ENCODE measurements around the gene PTPRN2. TPM values are rescaled to one million over a fixed set of nuclear protein-coding genes. Genes with fewer than 3 reads are reported as not detected.

The PTPRN2 gene
- total RNA-seq, 5 donors from 2014 or later (not counting 1 experiment from before 2014, with no cell fraction given) = 0.60 to 1.7 (median 0.82) TPM

DNA sequence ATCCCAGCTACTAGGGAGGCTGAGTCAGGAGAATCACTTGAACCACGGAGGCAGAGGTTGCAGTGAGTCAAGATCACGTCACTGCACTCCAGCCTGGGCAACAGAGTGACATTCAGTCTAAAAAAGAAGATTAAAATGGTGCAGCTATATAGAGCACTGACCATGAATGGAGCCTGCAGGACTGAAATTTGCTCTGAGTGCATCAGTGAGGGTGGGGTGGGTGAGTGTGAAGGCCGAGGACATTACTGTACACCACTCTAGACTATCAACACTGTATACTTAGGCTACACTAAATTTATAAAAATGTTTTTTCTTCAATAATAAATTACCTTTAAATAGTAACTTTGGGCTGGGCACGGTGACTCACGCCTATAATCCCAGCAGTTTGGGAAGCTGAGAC is 294.7 kb downstream of the PTPRN2 start:
- ATAC-seq (replicated peaks in 1 of 4) (no peak), DNase-seq (no peak)
- peaks cover 3% of the 10 kb centered on the region for H3K9me3 ChIP-seq
- ChIA-PET POLR2A (no interaction called here), CTCF (no interaction called here)
- 29% methylated on average over 2 of the region's 5 CpGs for WGBS (ENCODE audit: insufficient coverage)
- Mint-ChIP-seq H3K4me3 (no peak overlapping the region), H3K9me3 (peaks cover 15 to 22% (median 22%) of the 10 kb centered on the region in 3 donors), H3K36me3 (no peaks in the 10 kb centered on the region), H3K27me3 (peaks cover 2 to 3% of the 10 kb centered on the region in 2 donors), H3K4me1 (no peaks in the 10 kb centered on the region), H3K27ac (no peak overlapping the region)
- H3K4me1 ChIP-seq (ENCODE audit: control insufficient read depth in 1 of 2, extremely low read depth in 1 of 2, insufficient read depth in 2 of 2, low read length in 2 of 2) = no peaks in the 10 kb centered on the region
- no peak overlapping the region for H3K27ac ChIP-seq (ENCODE audit: low read length)
- peaks cover 0 to 8% of the 10 kb centered on the region in 2 experiments for H3K27me3 ChIP-seq (replicated peaks in 1 of 2; ENCODE audit: control insufficient read depth in 2 of 2, extremely low read depth in 1 of 2, insufficient read depth in 2 of 2, low read length in 1 of 2)
- H3K4me3 ChIP-seq (ENCODE audit: control insufficient read depth in 1 of 2, extremely low read depth in 1 of 2, low read length in 1 of 2) = no peak overlapping the region
- no peaks in the 10 kb centered on the region for H3K36me3 ChIP-seq (ENCODE audit: control insufficient read depth in 2 of 2, extremely low read depth in 1 of 2, insufficient read depth in 1 of 2, low read length in 1 of 2)

DNA sequence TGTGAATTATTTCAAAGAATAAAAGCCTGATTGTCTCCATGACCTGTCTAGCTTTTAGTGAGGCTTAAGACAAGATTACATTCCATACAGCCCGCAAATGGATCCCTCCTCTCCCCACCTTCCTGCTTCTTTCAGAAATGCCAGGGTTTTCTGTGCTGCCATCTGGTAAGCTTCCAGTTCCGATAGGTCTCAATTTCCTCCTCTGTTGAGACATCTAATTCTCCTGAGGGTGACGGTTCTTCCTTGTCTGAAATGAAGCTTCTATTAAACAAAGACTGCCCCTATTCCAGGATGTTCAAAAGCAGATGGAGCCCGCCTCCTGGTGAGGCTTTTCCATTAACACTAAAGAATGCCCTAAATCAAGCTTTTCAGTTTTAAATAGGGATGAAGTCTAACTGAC is 295.6 kb downstream of the PTPRN2 start:
- Mint-ChIP-seq H3K27ac (no peak overlapping the region), H3K27me3 (peaks cover 2 to 3% of the 10 kb centered on the region in 2 donors), H3K9me3 (peaks cover 18 to 31% (median 22%) of the 10 kb centered on the region in 3 donors), H3K4me1 (no peaks in the 10 kb centered on the region), H3K36me3 (no peaks in the 10 kb centered on the region), H3K4me3 (no peak overlapping the region)
- DNase-seq (no peak), ATAC-seq (replicated peaks in 1 of 4) (no peak)
- 80% methylated on average over 1 of the region's 4 CpGs for WGBS (ENCODE audit: insufficient coverage)
- Histone ChIP-seq H3K27me3 (replicated peaks in 1 of 2; ENCODE audit: control insufficient read depth in 2 of 2, extremely low read depth in 1 of 2, insufficient read depth in 2 of 2, low read length in 1 of 2) (peaks cover 0 to 8% of the 10 kb centered on the region in 2 experiments), H3K9me3 (peaks cover 5% of the 10 kb centered on the region), H3K4me3 (ENCODE audit: control insufficient read depth in 1 of 2, extremely low read depth in 1 of 2, low read length in 1 of 2) (no peak overlapping the region), H3K27ac (ENCODE audit: low read length) (no peak overlapping the region), H3K4me1 (ENCODE audit: control insufficient read depth in 1 of 2, extremely low read depth in 1 of 2, insufficient read depth in 2 of 2, low read length in 2 of 2) (no peaks in the 10 kb centered on the region), H3K36me3 (ENCODE audit: control insufficient read depth in 2 of 2, extremely low read depth in 1 of 2, insufficient read depth in 1 of 2, low read length in 1 of 2) (no peaks in the 10 kb centered on the region)
- CTCF ChIA-PET = no interaction called here
- POLR2A ChIA-PET = no interaction called here

DNA sequence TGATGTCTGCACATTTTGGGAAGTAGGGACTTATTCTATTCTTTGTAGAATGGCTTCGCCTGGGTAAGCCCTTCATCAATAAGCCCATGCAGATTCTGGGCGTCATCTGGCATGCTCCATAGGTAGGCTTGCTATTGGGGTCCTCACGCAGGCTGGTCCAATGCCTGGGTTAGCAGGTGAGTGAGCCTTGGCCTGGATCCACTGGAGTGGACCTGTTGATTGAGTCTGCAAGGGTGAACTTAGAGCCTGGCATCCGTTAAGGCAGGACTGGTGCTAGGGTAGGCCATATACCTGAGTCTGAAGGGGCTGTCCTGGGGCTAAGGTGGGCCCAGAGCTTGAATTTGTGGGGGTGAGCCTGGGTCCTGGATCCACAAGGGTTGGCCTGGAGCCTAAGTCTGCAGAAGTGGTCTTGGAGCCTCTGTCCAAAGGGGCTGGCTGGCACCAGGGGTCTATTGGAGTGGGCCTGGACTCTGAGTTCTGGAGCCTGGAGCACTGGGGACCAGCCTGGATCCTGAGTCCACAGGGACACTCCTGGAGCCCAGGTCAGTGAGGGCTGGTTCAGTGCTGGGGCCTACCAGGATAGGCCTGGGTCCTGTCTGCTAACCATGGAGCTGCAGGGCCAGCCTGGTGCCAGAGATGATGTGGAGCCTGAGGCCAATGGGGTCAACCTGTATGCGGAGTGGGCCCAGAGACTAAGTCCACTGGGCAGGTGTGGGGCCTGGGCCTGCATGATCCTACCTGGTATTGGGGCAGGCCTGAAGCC is 297.7 kb downstream of the PTPRN2 start:
- ChIA-PET CTCF (no interaction called here), POLR2A (no interaction called here)
- H3K27me3 ChIP-seq (replicated peaks in 1 of 2; ENCODE audit: control insufficient read depth in 2 of 2, extremely low read depth in 1 of 2, insufficient read depth in 2 of 2, low read length in 1 of 2) = peaks cover 0 to 8% of the 10 kb centered on the region in 2 experiments
- H3K9me3 ChIP-seq = peaks cover 5% of the 10 kb centered on the region
- no peak overlapping the region for H3K4me3 ChIP-seq (ENCODE audit: control insufficient read depth in 1 of 2, extremely low read depth in 1 of 2, low read length in 1 of 2)
- WGBS (ENCODE audit: insufficient coverage) = 83% methylated on average over 5 of the region's 5 CpGs
- ATAC-seq (replicated peaks in 1 of 4) = no peak
- Mint-ChIP-seq H3K4me1 (no peaks in the 10 kb centered on the region), H3K4me3 (no peak overlapping the region), H3K27ac (no peak overlapping the region), H3K27me3 (no peaks in the 10 kb centered on the region), H3K9me3 (peaks cover 28 to 45% (median 29%) of the 10 kb centered on the region in 3 donors), H3K36me3 (no peaks in the 10 kb centered on the region)
- H3K36me3 ChIP-seq (ENCODE audit: control insufficient read depth in 2 of 2, extremely low read depth in 1 of 2, insufficient read depth in 1 of 2, low read length in 1 of 2) = no peaks in the 10 kb centered on the region
- no peak for DNase-seq
- no peak overlapping the region for H3K27ac ChIP-seq (ENCODE audit: low read length)
- H3K4me1 ChIP-seq (ENCODE audit: control insufficient read depth in 1 of 2, extremely low read depth in 1 of 2, insufficient read depth in 2 of 2, low read length in 2 of 2) = no peaks in the 10 kb centered on the region

DNA sequence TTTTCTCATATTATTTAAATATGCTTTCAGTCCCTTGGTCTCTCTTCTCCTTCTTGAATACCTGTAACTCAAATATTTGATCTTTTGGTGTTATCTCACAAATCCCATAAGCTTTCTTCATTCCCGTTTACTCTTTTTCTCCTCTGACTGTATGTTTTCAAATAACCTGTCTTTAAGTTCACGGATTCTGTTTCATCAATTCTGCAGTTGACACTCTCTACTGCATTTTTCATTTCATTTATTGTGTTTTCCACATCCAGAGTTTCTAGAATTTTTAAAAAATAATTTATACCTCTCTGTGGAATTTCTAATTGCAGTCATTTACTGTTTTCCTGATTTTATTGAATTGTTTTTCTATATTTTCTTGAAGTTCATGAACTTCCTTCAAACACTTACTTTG is 298.4 kb downstream of the PTPRN2 start:
- peaks cover 29 to 45% (median 29%) of the 10 kb centered on the region in 3 donors for H3K9me3 Mint-ChIP-seq
- no peaks in the 10 kb centered on the region for H3K4me1 Mint-ChIP-seq
- no peaks in the 10 kb centered on the region for H3K4me1 ChIP-seq (ENCODE audit: control insufficient read depth in 1 of 2, extremely low read depth in 1 of 2, insufficient read depth in 2 of 2, low read length in 2 of 2)
- no peaks in the 10 kb centered on the region for H3K36me3 ChIP-seq (ENCODE audit: control insufficient read depth in 2 of 2, extremely low read depth in 1 of 2, insufficient read depth in 1 of 2, low read length in 1 of 2)
- H3K36me3 Mint-ChIP-seq = no peaks in the 10 kb centered on the region
- H3K4me3 Mint-ChIP-seq = no peak overlapping the region
- no peak overlapping the region for H3K27ac Mint-ChIP-seq
- peaks cover 0 to 8% of the 10 kb centered on the region in 2 experiments for H3K27me3 ChIP-seq (replicated peaks in 1 of 2; ENCODE audit: control insufficient read depth in 2 of 2, extremely low read depth in 1 of 2, insufficient read depth in 2 of 2, low read length in 1 of 2)
- H3K9me3 ChIP-seq = peaks cover 5% of the 10 kb centered on the region
- H3K4me3 ChIP-seq (ENCODE audit: control insufficient read depth in 1 of 2, extremely low read depth in 1 of 2, low read length in 1 of 2) = no peak overlapping the region
- WGBS (ENCODE audit: insufficient coverage) = no CpG with 5 or more reads among the region's 2 CpGs
- no peak for DNase-seq
- POLR2A ChIA-PET = no interaction called here
- H3K27me3 Mint-ChIP-seq = no peaks in the 10 kb centered on the region
- no peak for ATAC-seq (replicated peaks in 1 of 4)
- H3K27ac ChIP-seq (ENCODE audit: low read length) = no peak overlapping the region
- CTCF ChIA-PET = no interaction called here

DNA sequence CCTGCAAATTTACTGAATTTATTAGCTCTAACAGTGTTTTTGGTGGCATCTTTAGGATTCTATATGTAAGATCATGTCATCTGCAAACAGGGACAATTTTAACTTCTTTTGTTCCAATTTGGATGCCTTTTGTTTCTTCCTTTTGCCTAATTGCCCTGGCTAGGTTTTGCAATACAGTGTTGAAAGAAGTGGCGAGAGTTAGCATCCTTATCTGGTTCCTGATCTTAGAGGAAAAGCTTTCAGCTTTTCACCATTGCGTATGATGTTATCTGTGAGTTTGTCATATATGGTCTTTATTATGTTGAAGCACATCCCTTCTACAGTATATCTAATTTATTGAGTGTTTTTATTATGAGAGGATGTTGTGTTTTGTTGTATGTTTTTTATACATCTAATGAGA is 301.4 kb downstream of the PTPRN2 start:
- H3K4me1 ChIP-seq (ENCODE audit: control insufficient read depth in 1 of 2, extremely low read depth in 1 of 2, insufficient read depth in 2 of 2, low read length in 2 of 2) = no peaks in the 10 kb centered on the region
- H3K36me3 ChIP-seq (ENCODE audit: control insufficient read depth in 2 of 2, extremely low read depth in 1 of 2, insufficient read depth in 1 of 2, low read length in 1 of 2) = no peaks in the 10 kb centered on the region
- ChIA-PET CTCF (no interaction called here), POLR2A (no interaction called here)
- H3K27ac ChIP-seq (ENCODE audit: low read length) = no peak overlapping the region
- H3K27me3 ChIP-seq (replicated peaks in 1 of 2; ENCODE audit: control insufficient read depth in 2 of 2, extremely low read depth in 1 of 2, insufficient read depth in 2 of 2, low read length in 1 of 2) = peaks cover 0 to 8% of the 10 kb centered on the region in 2 experiments
- ATAC-seq (replicated peaks in 1 of 4) = no peak
- no peak for DNase-seq
- Mint-ChIP-seq H3K27ac (no peak overlapping the region), H3K27me3 (no peaks in the 10 kb centered on the region), H3K4me1 (no peaks in the 10 kb centered on the region), H3K4me3 (no peak overlapping the region), H3K36me3 (no peaks in the 10 kb centered on the region), H3K9me3 (peaks cover 29 to 45% (median 29%) of the 10 kb centered on the region in 3 donors)
- H3K9me3 ChIP-seq = peaks cover 5% of the 10 kb centered on the region
- H3K4me3 ChIP-seq (ENCODE audit: control insufficient read depth in 1 of 2, extremely low read depth in 1 of 2, low read length in 1 of 2) = no peak overlapping the region
- WGBS (ENCODE audit: insufficient coverage) = no CpG with 5 or more reads among the region's 2 CpGs

DNA sequence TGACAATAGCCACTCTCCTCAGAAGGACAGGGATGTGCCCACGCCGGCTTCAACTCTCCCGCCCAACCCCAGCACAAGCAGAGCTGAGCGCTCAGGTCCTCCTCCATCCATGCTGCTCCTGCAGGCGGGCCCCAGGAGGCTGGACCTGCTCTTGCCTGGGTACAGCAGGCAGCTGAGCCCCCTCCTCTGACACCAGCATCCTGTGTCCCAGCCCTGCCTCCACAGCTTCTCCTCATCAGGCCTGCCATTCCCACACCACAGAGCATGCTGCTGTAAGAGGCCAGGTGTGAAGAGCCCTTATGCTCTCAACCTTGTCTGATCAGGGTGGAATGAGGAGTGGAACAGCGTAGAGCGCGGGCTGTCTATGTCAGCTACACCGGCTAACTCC is 302.2 kb downstream of the PTPRN2 start:
- WGBS (ENCODE audit: insufficient coverage) = 81% methylated on average over 4 of the region's 9 CpGs
- Mint-ChIP-seq H3K4me3 (no peak overlapping the region), H3K9me3 (peaks cover 25 to 41% (median 26%) of the 10 kb centered on the region in 3 donors), H3K36me3 (no peaks in the 10 kb centered on the region), H3K4me1 (no peaks in the 10 kb centered on the region), H3K27me3 (no peaks in the 10 kb centered on the region), H3K27ac (no peak overlapping the region)
- DNase-seq (no peak), ATAC-seq (replicated peaks in 1 of 4) (no peak)
- Histone ChIP-seq H3K4me3 (ENCODE audit: control insufficient read depth in 1 of 2, extremely low read depth in 1 of 2, low read length in 1 of 2) (no peak overlapping the region), H3K36me3 (ENCODE audit: control insufficient read depth in 2 of 2, extremely low read depth in 1 of 2, insufficient read depth in 1 of 2, low read length in 1 of 2) (no peaks in the 10 kb centered on the region), H3K9me3 (peaks cover 2% of the 10 kb centered on the region), H3K4me1 (ENCODE audit: control insufficient read depth in 1 of 2, extremely low read depth in 1 of 2, insufficient read depth in 2 of 2, low read length in 2 of 2) (no peaks in the 10 kb centered on the region), H3K27ac (ENCODE audit: low read length) (no peak overlapping the region), H3K27me3 (replicated peaks in 1 of 2; ENCODE audit: control insufficient read depth in 2 of 2, extremely low read depth in 1 of 2, insufficient read depth in 2 of 2, low read length in 1 of 2) (peaks cover 0 to 7% of the 10 kb centered on the region in 2 experiments)
- ChIA-PET POLR2A (no interaction called here), CTCF (no interaction called here)
